ENCODE data around the gene KRT79.

KRT79 gene

DNA sequence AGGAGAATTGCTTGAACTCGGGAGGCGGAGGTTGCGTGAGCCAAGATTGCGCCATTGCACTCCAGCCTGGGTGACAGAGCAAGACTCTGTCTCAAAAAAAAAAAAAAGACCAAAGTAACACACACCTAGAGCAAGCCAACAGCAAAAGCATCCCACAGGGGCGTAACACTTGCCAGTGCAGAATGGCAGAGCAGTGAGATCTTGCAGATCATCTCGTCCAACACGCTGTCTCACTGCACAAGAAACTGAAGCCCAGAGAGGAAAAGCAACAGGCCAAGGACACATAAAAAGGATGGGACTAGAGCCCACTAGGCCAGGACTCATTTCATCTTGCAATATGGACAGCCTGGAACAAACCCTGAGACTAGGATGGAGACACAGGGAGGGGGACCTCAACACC, 27.4 kb upstream of the KRT79 start:
- no peak overlapping the region for H3K27ac ChIP-seq (replicated peaks)
- TF ChIP-seq SPI1 (IDR thresholded peaks at IDR 0.05; ENCODE audit: borderline replicate concordance, low read depth) (no peak), GABPA (IDR thresholded peaks at IDR 0.05; ENCODE audit: low read depth) (no peak), POLR2AphosphoS5 (IDR thresholded peaks at IDR 0.05; ENCODE audit: low read depth) (no peak)
- TF ChIP-seq, protein P1, sequence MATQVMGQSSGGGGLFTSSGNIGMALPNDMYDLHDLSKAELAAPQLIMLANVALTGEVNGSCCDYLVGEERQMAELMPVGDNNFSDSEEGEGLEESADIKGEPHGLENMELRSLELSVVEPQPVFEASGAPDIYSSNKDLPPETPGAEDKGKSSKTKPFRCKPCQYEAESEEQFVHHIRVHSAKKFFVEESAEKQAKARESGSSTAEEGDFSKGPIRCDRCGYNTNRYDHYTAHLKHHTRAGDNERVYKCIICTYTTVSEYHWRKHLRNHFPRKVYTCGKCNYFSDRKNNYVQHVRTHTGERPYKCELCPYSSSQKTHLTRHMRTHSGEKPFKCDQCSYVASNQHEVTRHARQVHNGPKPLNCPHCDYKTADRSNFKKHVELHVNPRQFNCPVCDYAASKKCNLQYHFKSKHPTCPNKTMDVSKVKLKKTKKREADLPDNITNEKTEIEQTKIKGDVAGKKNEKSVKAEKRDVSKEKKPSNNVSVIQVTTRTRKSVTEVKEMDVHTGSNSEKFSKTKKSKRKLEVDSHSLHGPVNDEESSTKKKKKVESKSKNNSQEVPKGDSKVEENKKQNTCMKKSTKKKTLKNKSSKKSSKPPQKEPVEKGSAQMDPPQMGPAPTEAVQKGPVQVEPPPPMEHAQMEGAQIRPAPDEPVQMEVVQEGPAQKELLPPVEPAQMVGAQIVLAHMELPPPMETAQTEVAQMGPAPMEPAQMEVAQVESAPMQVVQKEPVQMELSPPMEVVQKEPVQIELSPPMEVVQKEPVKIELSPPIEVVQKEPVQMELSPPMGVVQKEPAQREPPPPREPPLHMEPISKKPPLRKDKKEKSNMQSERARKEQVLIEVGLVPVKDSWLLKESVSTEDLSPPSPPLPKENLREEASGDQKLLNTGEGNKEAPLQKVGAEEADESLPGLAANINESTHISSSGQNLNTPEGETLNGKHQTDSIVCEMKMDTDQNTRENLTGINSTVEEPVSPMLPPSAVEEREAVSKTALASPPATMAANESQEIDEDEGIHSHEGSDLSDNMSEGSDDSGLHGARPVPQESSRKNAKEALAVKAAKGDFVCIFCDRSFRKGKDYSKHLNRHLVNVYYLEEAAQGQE (IDR thresholded peaks at IDR 0.05; ENCODE audit: insufficient replicate concordance, low read depth), result no peak
- TF ChIP-seq, protein P2, sequence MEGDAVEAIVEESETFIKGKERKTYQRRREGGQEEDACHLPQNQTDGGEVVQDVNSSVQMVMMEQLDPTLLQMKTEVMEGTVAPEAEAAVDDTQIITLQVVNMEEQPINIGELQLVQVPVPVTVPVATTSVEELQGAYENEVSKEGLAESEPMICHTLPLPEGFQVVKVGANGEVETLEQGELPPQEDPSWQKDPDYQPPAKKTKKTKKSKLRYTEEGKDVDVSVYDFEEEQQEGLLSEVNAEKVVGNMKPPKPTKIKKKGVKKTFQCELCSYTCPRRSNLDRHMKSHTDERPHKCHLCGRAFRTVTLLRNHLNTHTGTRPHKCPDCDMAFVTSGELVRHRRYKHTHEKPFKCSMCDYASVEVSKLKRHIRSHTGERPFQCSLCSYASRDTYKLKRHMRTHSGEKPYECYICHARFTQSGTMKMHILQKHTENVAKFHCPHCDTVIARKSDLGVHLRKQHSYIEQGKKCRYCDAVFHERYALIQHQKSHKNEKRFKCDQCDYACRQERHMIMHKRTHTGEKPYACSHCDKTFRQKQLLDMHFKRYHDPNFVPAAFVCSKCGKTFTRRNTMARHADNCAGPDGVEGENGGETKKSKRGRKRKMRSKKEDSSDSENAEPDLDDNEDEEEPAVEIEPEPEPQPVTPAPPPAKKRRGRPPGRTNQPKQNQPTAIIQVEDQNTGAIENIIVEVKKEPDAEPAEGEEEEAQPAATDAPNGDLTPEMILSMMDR (IDR thresholded peaks at IDR 0.05; ENCODE audit: insufficient read depth, low read length), result no peak
- H3K27me3 ChIP-seq (ENCODE audit: insufficient read depth, poor library complexity, severe bottlenecking), result no peaks in the 10 kb centered on the region
- H3K4me3 ChIP-seq (replicated peaks; ENCODE audit: insufficient read depth, low read length), result no peak overlapping the region
- no peak for DNase-seq (ENCODE audit: low read depth in 1 of 2, low spot score in 1 of 2)

DNA sequence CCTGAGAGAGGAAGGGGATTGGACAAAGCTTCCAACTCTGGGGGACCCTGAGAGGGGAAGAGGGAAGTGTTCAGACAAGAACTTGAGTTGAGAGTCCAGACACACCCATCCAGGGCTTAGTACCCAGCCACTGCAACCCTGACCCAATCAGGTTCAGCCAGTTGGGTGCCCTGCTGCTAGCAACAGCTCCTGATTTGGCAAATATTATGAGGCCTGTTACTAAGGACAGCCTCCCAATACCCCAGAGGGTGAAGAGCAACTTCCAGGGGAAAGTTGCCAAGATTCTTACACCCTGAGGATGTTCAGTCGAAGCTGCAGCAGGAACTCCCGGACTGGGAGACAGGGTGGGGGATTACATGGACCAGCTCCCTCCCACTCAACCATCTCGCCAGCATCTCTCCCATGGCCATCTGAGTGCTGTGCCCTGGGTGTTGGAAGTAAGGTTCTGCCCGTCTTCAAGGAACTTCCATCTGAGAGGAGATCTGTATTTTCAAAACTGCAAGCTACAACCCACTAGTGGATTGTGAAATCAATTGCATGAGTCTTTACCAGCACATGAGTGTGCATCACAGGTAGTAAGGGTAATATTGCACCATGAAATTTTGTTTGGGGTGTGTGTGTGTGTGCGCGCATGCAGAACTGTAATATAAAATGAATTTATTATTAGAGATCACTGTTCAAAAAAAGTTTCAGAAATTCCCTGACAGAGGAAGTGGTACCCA, 26.2 kb upstream of the KRT79 start:
- Histone ChIP-seq H3K27ac (replicated peaks) (no peak overlapping the region), H3K27me3 (ENCODE audit: insufficient read depth, poor library complexity, severe bottlenecking) (no peaks in the 10 kb centered on the region), H3K4me3 (replicated peaks; ENCODE audit: insufficient read depth, low read length) (no peak overlapping the region)
- DNase-seq (ENCODE audit: low read depth in 1 of 2, low spot score in 1 of 2), result no peak
- TF ChIP-seq, protein P2 (IDR thresholded peaks at IDR 0.05; ENCODE audit: insufficient read depth, low read length), result no peak
- TF ChIP-seq, protein P1 (IDR thresholded peaks at IDR 0.05; ENCODE audit: insufficient replicate concordance, low read depth), result no peak
- TF ChIP-seq SPI1 (IDR thresholded peaks at IDR 0.05; ENCODE audit: borderline replicate concordance, low read depth), result no peak
- no peak for TF ChIP-seq GABPA (IDR thresholded peaks at IDR 0.05; ENCODE audit: low read depth)
- TF ChIP-seq POLR2AphosphoS5 (IDR thresholded peaks at IDR 0.05; ENCODE audit: low read depth), result no peak

DNA sequence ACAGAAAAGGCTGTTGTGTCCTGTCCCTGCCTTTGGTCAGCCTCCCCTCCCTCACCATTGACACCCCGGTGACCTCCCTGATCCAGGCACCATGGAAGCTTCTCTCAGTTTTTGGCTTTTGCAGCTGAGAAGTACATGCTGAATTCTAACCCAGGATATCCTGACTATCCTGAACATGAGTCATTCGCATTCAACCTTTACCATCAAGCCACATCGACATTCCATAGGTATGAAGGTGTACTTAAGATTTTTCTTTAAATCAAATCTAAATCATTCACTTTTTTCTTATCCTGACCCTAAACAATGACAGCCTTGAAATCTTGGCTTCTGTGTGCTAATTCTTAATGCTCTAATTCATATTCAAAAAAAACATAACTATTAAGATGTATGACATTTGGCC, 23.4 kb upstream of the KRT79 start:
- no peak for TF ChIP-seq GABPA (IDR thresholded peaks at IDR 0.05; ENCODE audit: low read depth)
- TF ChIP-seq, protein P1 (IDR thresholded peaks at IDR 0.05; ENCODE audit: insufficient replicate concordance, low read depth), result no peak
- TF ChIP-seq POLR2AphosphoS5 (IDR thresholded peaks at IDR 0.05; ENCODE audit: low read depth), result no peak
- TF ChIP-seq, protein P2 (IDR thresholded peaks at IDR 0.05; ENCODE audit: insufficient read depth, low read length), result no peak
- no peak for TF ChIP-seq SPI1 (IDR thresholded peaks at IDR 0.05; ENCODE audit: borderline replicate concordance, low read depth)
- no peak overlapping the region for H3K4me3 ChIP-seq (replicated peaks; ENCODE audit: insufficient read depth, low read length)
- no peak overlapping the region for H3K27ac ChIP-seq (replicated peaks)
- H3K27me3 ChIP-seq (ENCODE audit: insufficient read depth, poor library complexity, severe bottlenecking), result no peaks in the 10 kb centered on the region
- DNase-seq (ENCODE audit: low read depth in 1 of 2, low spot score in 1 of 2), result no peak
